Trophoblast cell (in vitro differentiated cells and primary cell): ENCODE data around the gene MAP2.

ENCODE experiments used
- DNase-seq, 2 donors: peaks; one replicate each; pipeline ENCODE4 v3.0.0-alpha.2; 2016
- H2AFZ ChIP-seq: 2 replicates; pipeline ENCODE4 v1.6.1; 2013; ENCODE audit warnings: low read length, moderate library complexity, mild to moderate bottlenecking; ENCODE audit not compliant: insufficient read depth, poor library complexity
- H2AK5ac ChIP-seq: 2 replicates; pipeline ENCODE4 v1.6.1; 2013; ENCODE audit warnings: mild to moderate bottlenecking, low read length
- H2BK120ac ChIP-seq: 2 replicates; pipeline ENCODE4 v1.6.1; 2013; ENCODE audit warnings: low read length, mild to moderate bottlenecking, moderate library complexity; ENCODE audit not compliant: insufficient read depth, poor library complexity
- H2BK12ac ChIP-seq: 2 replicates; pipeline ENCODE4 v1.6.1; 2013; ENCODE audit warnings: mild to moderate bottlenecking, low read length, moderate library complexity
- H2BK5ac ChIP-seq: 2 replicates; pipeline ENCODE4 v1.6.1; 2013; ENCODE audit warnings: low read length, low read depth, moderate library complexity, mild to moderate bottlenecking; ENCODE audit not compliant: poor library complexity
- H3K14ac ChIP-seq: 2 replicates; pipeline ENCODE4 v1.6.1; 2013; ENCODE audit warnings: mild to moderate bottlenecking, low read length
- H3K18ac ChIP-seq: 2 replicates; pipeline ENCODE4 v1.6.1; 2013; ENCODE audit warnings: mild to moderate bottlenecking, low read length
- H3K23ac ChIP-seq: 2 replicates; pipeline ENCODE4 v1.6.1; 2013; ENCODE audit warnings: low read length
- H3K27ac ChIP-seq: 2 replicates; pipeline ENCODE4 v1.5.1; 2013; ENCODE audit warnings: low read depth, mild to moderate bottlenecking, inconsistent platforms, low read length, moderate library complexity
- H3K27me3 ChIP-seq: 2 replicates; pipeline ENCODE4 v1.6.1; 2013; ENCODE audit warnings: inconsistent platforms, mild to moderate bottlenecking, low read length, moderate library complexity; ENCODE audit not compliant: insufficient read depth
- H3K36me3 ChIP-seq, 2 experiments: 1 replicate in 1 of 2; 2 replicates in 1 of 2; pipeline ENCODE4 v1.6.1; 2013; ENCODE audit warnings: low read length in 2 of 2, mild to moderate bottlenecking in 2 of 2, moderate library complexity in 1 of 2; ENCODE audit not compliant: insufficient read depth in 2 of 2, control insufficient read depth in 1 of 2
- H3K4ac ChIP-seq: 2 replicates; pipeline ENCODE4 v1.6.1; 2013; ENCODE audit warnings: low read depth, mild to moderate bottlenecking, low read length, moderate library complexity
- H3K4me1 ChIP-seq, 2 experiments: 1 replicate in 1 of 2; 2 replicates in 1 of 2; pipeline ENCODE4 v1.6.1; 2013; ENCODE audit warnings: low read length in 2 of 2, mild to moderate bottlenecking in 2 of 2, moderate library complexity in 1 of 2; ENCODE audit not compliant: insufficient read depth in 2 of 2, control insufficient read depth in 1 of 2
- H3K4me2 ChIP-seq: 2 replicates; pipeline ENCODE4 v1.6.1; 2013; ENCODE audit warnings: inconsistent platforms, mild to moderate bottlenecking, low read length, moderate library complexity
- H3K4me3 ChIP-seq: 2 replicates; pipeline ENCODE4 v1.5.1; 2013; ENCODE audit warnings: mild to moderate bottlenecking, low read depth, low read length, inconsistent platforms
- H3K79me1 ChIP-seq: one replicate; pipeline ENCODE4 v1.6.1; 2013; ENCODE audit warnings: low read length
- H3K79me2 ChIP-seq: 2 replicates; pipeline ENCODE4 v1.6.1; 2013; ENCODE audit warnings: low read length, mild to moderate bottlenecking; ENCODE audit not compliant: control insufficient read depth, insufficient read depth, poor library complexity
- H3K9ac ChIP-seq: 2 replicates; pipeline ENCODE4 v1.6.1; 2013; ENCODE audit warnings: mild to moderate bottlenecking, low read length
- H3K9me3 ChIP-seq: 2 replicates; pipeline ENCODE4 v1.6.1; 2013; ENCODE audit warnings: low read depth, mild to moderate bottlenecking, control low read depth, inconsistent platforms, low read length; ENCODE audit not compliant: insufficient read depth
- H4K12ac ChIP-seq: 2 replicates; pipeline ENCODE4 v1.6.1; 2013; ENCODE audit warnings: low read depth, mild to moderate bottlenecking, low read length, moderate library complexity
- H4K8ac ChIP-seq: 2 replicates; pipeline ENCODE4 v1.6.1; 2013; ENCODE audit warnings: low read depth, mild to moderate bottlenecking, low read length, moderate library complexity
- H4K91ac ChIP-seq: one replicate; pipeline ENCODE4 v1.6.1; 2013; ENCODE audit warnings: low read depth, mild to moderate bottlenecking, low read length, moderate library complexity
- WGBS: extraction: QIAGEN DNeasy Blood & Tissue Kit; methylation state at CpG from one replicate; pipeline ENCODE4 v1.1.7; 2013; ENCODE audit warnings: missing lambda C conversion rate; ENCODE audit not compliant: insufficient read length, insufficient coverage; ENCODE audit errors: extremely low coverage; 5-methylcytosine and 5-hydroxymethylcytosine counted together

The MAP2 gene

DNA sequence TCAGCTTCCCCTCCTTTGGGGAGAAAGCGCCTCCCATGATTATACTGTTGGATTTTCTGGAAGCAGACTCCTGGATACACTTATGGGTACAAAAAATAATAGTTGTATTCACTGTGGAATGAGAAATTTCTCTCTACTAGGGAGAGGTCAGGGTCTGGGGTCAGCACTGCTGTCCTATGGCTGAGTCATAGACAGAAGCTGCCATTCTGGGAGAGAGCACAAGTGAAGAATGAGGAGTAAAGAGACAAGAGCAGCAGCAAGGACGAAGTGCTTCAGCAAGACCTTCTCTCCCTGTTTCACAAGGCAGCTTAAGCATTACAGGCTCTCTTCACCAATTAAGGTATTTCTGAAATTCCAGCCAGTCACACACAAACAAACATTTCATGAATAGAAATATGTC lies 337.7 kb downstream of the MAP2 start:
- H3K27ac ChIP-seq: no peak overlapping the region
- H3K9ac ChIP-seq: no peak overlapping the region
- H2BK120ac ChIP-seq: no peak overlapping the region
- no peaks in the 10 kb centered on the region for H3K79me1 ChIP-seq
- no peak overlapping the region for H3K23ac ChIP-seq
- no peak for DNase-seq
- H3K4ac ChIP-seq: no peak overlapping the region
- H2BK5ac ChIP-seq: no peak overlapping the region
- no peak overlapping the region for H4K91ac ChIP-seq
- H3K9me3 ChIP-seq: no peaks in the 10 kb centered on the region
- no peak overlapping the region for H4K12ac ChIP-seq
- no peak overlapping the region for H2AK5ac ChIP-seq
- H2AFZ ChIP-seq: no peak overlapping the region
- H3K14ac ChIP-seq: no peak overlapping the region
- H3K4me1 ChIP-seq: no peaks in the 10 kb centered on the region
- H3K18ac ChIP-seq: no peak overlapping the region
- H3K36me3 ChIP-seq: no peaks in the 10 kb centered on the region
- H2BK12ac ChIP-seq: no peak overlapping the region
- H3K27me3 ChIP-seq: no peaks in the 10 kb centered on the region
- no peak overlapping the region for H3K4me2 ChIP-seq
- no peak overlapping the region for H3K4me3 ChIP-seq
- H3K79me2 ChIP-seq: no peaks in the 10 kb centered on the region
- no peak overlapping the region for H4K8ac ChIP-seq
- WGBS: no CpG with 5 or more reads among the region's 2 CpGs

- Histone ChIP-seq H3K79me2 (no peaks in the 10 kb centered on the region), H3K36me3 (no peaks in the 10 kb centered on the region), H2BK5ac (no peak overlapping the region), H3K4me2 (no peak overlapping the region), H4K8ac (no peak overlapping the region), H2BK120ac (no peak overlapping the region), H3K9me3 (no peaks in the 10 kb centered on the region), H3K18ac (no peak overlapping the region), H3K9ac (no peak overlapping the region), H3K79me1 (no peaks in the 10 kb centered on the region), H3K4me3 (no peak overlapping the region), H4K91ac (no peak overlapping the region), H3K14ac (no peak overlapping the region), H3K4ac (no peak overlapping the region), H3K27ac (no peak overlapping the region), H2AFZ (no peak overlapping the region), H2AK5ac (no peak overlapping the region), H3K23ac (no peak overlapping the region), H3K27me3 (no peaks in the 10 kb centered on the region), H3K4me1 (no peaks in the 10 kb centered on the region), H4K12ac (no peak overlapping the region), H2BK12ac (no peak overlapping the region)
- no peak for DNase-seq
These were observed 338.7 kb downstream of the MAP2 start for GRCh38 chr2:209762563-209762962.

GRCh38 chr2:209763106-209763505 lies 339.3 kb downstream of the MAP2 start:
- Histone ChIP-seq H3K79me2 (no peaks in the 10 kb centered on the region), H4K8ac (no peak overlapping the region), H3K79me1 (no peaks in the 10 kb centered on the region), H3K36me3 (no peaks in the 10 kb centered on the region), H4K91ac (no peak overlapping the region), H3K4me1 (no peaks in the 10 kb centered on the region), H3K4ac (no peak overlapping the region), H2BK5ac (no peak overlapping the region), H3K27me3 (no peaks in the 10 kb centered on the region), H3K18ac (no peak overlapping the region), H3K23ac (no peak overlapping the region), H3K27ac (no peak overlapping the region), H2BK120ac (no peak overlapping the region), H3K4me3 (no peak overlapping the region), H2AK5ac (no peak overlapping the region), H3K9ac (no peak overlapping the region), H3K14ac (no peak overlapping the region), H3K9me3 (no peaks in the 10 kb centered on the region), H2BK12ac (no peak overlapping the region), H2AFZ (no peak overlapping the region), H4K12ac (no peak overlapping the region), H3K4me2 (no peak overlapping the region)
- no peak for DNase-seq
- no CpG with 5 or more reads among the region's 3 CpGs for WGBS

DNA sequence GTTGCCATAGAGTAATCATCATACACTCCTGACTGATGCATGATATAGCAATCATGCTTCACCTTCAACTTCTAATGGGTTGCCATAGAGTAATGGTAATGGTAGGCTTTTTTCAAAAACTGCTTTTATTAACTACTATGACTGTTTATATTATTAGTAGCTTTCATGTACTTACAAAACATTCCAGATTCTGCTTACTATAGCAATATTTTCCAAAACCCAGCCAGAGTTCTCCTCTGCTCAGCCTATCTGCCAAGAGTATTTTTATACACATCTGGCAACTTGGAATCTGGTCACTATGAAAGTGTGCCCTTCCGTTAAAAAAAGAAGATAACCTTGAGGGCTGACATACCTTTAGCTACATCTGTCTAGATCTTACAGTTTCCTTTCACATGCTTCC lies 342.8 kb downstream of the MAP2 start:
- no peak overlapping the region for H3K9ac ChIP-seq
- H2AFZ ChIP-seq: no peak overlapping the region
- H4K8ac ChIP-seq: no peak overlapping the region
- H2BK5ac ChIP-seq: no peak overlapping the region
- no peaks in the 10 kb centered on the region for H3K9me3 ChIP-seq
- H4K91ac ChIP-seq: no peak overlapping the region
- no peak overlapping the region for H3K27ac ChIP-seq
- no peak overlapping the region for H3K23ac ChIP-seq
- no CpG with 5 or more reads among the region's 1 CpG for whole genome bisulfite sequencing
- no peaks in the 10 kb centered on the region for H3K79me2 ChIP-seq
- no peak overlapping the region for H3K4me2 ChIP-seq
- no peak overlapping the region for H2BK12ac ChIP-seq
- no peak for DNase-seq
- H3K4ac ChIP-seq: no peak overlapping the region
- peaks cover 2% of the 10 kb centered on the region for H3K27me3 ChIP-seq
- no peak overlapping the region for H3K14ac ChIP-seq
- no peak overlapping the region for H4K12ac ChIP-seq
- no peak overlapping the region for H3K4me3 ChIP-seq
- no peak overlapping the region for H3K18ac ChIP-seq
- no peaks in the 10 kb centered on the region for H3K36me3 ChIP-seq
- H3K79me1 ChIP-seq: no peaks in the 10 kb centered on the region
- no peak overlapping the region for H2AK5ac ChIP-seq
- H2BK120ac ChIP-seq: no peak overlapping the region
- peaks cover 0 to 2% of the 10 kb centered on the region in 2 experiments for H3K4me1 ChIP-seq
